ENCODE measurements around the gene ZNF217.
"Not testable (repeated sequence)": the region's sequence is repeated elsewhere in the genome, so short reads cannot be mapped to it uniquely, and the experiment has no call there.

The ZNF217 gene

GRCh38 chr20:53523615-53524014 is 70.0 kb downstream of the ZNF217 start:
- DNase-seq: not testable (repeated sequence)

GRCh38 chr20:53522696-53523095 is 70.9 kb downstream of the ZNF217 start:
- no peak for DNase-seq

- no peak for DNase-seq
These were observed 71.6 kb downstream of the ZNF217 start for GRCh38 chr20:53522026-53522425.

GRCh38 chr20:53521421-53521820 is 72.2 kb downstream of the ZNF217 start:
- DNase-seq: not testable (repeated sequence)

- DNase-seq: peak; percentile 60
These were observed 76.5 kb downstream of the ZNF217 start for GRCh38 chr20:53517146-53517545.

Measured in NCI-H146 (cell line).